Embryonic facial prominence (tissue), 1 donor: Measurements from ENCODE around the gene MMEL1.
"Not testable (repeated sequence)": the region's sequence is repeated elsewhere in the genome, so short reads cannot be mapped to it uniquely, and the experiment has no call there.

Experiments used
- DNase-seq: peaks from one replicate; pipeline ENCODE4 v3.0.0-alpha.2; 2016; ENCODE audit errors: extremely low spot score

Gene MMEL1

DNA sequence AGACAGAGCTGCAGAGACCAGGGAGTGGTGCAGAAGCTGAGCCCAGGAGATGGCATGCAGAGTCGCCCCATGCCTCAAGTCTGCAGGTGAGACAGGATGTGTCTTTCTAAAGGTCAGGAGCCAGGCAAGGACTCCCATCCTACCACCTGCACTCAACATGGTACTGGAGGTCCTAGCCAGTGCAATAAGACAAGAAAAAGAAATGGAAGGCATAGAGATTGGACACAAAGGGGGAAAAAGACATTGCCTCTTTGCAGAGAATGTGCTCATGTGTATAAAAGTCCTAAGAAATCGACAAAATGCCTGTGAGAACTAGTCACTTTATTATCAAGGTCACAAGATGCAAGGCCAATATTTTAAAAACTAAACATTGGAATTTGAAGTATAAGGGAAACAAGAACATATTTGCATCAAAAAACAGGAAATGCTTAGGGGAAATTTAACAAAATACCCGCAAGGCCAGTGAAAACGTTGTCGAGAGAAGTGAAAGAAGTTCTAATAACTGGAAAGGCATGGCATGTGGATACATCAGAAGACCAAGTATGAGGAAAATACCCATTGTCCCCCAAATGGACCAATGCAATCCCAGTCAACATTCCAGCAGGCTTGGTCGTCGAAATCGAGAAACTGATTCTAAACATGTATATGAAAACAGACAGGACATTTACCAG lies 59.4 kb downstream of the MMEL1 start:
- no peak for DNase-seq

DNA sequence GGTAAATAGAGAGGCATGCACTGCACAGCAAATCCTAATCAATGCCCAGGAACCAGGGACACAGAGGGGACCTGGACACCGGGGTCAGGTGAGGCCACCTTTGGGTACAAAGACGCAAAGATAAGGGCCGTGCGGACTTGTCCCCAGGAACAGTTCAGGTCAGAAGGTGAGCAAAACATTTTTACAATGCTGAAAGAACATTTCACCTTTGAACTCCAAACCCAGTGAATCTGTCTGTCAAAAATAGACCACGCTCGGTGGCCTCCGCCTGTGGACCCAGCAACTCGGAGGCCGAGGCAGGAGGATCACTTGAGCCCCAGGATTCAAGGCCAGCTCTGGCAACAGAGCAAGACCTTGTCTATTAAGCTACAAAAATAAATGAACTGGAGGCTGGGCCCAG lies 61.5 kb downstream of the MMEL1 start:
- DNase-seq = no peak

DNA sequence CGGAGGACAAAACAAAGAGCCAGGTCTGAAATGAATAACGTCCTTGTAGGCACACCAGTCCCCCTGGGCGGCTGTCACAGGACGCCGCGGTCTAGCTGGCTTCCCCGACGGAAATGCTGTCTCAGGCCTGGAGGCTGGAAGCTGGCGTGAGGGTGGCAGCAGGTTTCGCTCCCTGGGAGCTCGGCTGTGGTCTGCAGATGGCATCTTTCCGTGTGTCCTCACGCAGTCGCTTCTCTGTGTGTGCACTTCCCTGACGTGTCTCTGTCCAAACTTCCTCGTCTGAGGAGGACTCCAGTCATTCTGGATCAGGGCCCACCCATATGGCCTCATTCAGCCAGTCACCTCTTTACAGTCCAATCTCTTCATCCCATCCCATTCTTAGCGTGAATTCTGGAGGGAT lies 62.5 kb downstream of the MMEL1 start:
- no peak for DNase-seq

DNA sequence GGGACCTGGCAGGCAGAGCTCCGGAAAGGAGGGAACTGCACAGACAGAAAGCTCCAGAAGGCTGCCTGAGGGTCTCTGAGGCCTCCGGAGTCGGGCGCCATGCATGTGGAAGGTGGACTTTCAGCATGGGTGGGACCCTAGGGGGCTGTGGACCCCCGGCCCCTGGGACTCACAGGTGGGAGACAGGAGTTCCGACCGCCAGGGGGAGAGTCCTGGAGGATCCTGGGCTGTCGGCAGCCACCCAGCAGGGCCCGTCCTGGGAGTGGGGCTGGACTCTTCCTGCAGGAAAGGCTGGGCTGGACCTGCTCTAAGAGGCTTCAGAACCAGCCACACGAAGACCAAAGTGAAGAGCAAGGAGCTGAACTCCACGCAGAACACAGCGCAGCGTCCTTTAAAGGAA lies 63.1 kb downstream of the MMEL1 start:
- DNase-seq = not testable (repeated sequence)

DNA sequence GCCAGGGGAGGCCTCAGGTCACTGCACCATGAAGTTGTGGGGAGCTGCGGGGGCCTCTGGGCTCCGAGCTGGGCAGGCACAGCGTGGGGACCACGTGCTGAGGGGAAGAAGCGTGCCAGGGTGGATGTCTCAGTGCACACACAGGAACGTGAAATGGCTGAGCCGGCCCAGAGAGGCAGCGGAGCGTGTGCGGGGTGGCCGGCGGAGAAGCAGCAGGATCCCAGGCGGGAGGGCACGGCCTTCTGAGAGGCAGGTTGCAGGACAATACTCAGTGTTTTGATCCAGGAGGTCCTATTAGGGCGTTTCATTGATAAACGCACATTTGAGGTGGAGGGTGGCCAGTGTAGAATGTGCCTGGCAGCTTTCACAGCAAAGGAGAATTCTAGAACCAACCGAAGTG lies 63.8 kb downstream of the MMEL1 start:
- no peak for DNase-seq

DNA sequence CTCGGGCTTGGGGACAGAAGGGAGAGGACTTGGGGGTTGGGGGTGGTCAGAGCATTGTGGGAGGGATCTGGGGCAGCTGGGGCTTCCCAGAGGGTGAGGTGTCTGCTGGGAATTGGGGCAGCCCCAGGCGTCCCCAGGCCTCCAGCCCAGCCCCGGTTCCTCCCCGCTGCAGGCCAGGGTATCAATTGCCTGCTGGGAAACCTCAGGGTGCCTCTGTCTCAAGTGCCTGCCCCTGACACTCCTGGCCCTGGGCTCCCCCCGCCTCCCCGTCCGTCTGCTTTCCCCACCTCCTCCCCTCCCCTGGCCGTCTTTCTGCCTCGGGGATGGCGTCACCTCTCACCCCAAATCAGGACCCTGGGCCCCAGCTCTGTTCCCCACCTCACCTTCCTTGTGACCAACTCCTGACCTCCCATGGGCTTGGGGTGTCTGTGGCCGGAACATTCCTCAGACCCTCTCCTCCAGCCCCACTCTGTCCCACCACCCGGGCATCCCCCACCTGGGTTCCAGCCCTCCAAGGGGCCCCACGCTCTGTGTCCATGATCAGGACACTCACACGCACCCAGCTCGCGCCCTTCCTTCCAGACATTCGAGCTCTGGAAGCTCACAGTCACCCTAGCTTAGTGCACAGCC lies 64.5 kb downstream of the MMEL1 start:
- DNase-seq = not testable (repeated sequence)

DNA sequence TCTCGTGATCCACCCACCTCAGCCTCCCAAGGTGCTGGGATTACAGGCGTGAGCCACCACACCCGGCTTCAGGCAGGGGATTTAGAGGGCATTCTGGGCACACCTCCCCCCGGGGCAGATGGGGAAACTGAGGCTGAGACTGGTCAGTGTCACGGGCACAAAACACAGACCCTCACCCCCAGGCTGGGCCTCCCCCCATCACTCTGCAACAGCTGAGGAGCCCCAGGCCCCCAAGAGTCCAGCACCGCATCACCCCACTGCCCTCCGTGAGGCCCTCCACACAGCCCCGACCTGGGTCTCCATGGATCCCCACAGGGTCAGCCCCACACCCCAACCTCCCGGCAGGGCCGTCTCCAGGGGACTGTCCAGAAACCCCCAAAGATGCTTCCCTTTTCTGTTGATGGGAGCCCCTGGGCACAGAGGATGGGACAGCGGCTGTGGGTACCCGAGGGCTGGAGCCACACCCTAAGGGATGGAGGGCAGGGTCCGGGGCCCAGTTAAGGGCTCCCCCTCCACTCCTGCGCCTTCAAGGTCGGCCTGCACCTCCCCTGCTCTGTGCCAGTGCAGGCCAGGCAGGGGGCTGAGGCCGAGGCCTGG lies 65.6 kb downstream of the MMEL1 start:
- DNase-seq = no peak

DNA sequence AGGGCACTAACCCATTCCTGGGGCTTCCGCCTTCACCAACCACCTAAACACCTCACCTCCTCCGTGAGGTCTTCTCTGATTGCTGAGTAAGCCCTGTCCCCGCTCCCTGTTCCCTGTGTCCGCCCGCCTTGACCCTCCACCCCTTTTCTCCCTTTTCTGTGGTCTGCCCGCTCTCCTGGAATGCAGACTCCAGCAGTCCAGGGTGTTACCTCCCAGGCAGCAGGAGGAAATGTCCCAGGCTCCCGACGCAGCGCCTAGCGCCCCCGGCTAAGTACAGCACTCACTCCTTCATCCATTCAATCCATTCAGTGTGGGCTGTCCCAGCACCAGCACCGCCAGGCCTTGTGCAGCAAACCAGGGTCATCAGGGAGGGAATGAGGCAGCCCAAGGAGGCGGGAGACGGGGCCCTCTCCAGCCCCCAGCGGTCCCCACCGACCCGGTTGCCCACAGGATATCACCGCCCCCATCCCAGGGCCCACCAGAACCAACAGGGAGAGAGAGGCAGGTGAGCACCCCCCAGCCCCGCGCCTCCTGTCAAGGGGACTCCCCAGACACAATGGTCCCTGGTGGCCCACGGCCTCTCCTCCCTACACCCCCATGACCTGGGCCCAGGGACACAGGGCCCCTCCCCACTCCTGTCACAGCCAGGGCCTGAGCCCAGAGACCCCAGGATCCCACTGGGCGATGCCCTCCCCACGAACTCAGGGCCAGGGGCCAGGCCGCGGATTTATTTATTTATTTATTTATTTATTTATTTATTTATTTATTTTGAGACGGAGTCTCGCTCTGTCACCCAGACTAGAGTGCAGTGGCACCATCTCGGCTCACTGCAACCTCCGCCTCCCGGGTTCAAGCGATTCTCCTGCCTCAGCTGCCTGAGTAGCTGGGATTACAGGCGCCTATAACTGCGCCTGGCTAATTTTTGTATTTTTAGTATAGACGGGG lies 66.4 kb downstream of the MMEL1 start:
- no peak for DNase-seq

DNA sequence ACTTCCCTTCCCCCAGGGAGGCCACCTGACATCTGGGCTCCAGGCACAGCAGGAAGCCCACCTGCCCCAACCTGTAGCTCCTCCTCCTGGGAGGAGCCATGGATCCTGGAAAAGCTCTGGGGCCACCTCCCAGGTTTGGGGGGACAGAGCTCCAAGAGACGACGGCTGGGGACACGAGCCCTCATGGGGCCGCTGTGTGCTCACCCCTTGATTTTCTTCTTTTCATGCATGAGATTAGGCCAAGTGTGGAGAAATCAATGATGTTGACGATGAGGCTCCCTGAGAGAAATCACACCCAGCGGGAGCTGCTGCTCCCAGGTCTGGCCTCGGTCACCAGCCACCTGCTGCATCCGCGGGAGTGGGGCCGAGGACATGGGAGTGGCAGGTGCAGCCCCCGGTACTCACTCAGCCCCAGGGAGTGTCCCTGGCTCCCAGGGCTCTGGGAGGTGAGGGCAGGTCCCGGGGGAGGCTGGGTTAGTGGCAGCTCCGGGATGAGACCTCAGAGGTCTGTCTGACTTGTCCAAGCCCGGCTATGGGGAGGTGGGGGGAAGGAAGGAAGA lies 67.9 kb downstream of the MMEL1 start:
- DNase-seq = no peak

DNA sequence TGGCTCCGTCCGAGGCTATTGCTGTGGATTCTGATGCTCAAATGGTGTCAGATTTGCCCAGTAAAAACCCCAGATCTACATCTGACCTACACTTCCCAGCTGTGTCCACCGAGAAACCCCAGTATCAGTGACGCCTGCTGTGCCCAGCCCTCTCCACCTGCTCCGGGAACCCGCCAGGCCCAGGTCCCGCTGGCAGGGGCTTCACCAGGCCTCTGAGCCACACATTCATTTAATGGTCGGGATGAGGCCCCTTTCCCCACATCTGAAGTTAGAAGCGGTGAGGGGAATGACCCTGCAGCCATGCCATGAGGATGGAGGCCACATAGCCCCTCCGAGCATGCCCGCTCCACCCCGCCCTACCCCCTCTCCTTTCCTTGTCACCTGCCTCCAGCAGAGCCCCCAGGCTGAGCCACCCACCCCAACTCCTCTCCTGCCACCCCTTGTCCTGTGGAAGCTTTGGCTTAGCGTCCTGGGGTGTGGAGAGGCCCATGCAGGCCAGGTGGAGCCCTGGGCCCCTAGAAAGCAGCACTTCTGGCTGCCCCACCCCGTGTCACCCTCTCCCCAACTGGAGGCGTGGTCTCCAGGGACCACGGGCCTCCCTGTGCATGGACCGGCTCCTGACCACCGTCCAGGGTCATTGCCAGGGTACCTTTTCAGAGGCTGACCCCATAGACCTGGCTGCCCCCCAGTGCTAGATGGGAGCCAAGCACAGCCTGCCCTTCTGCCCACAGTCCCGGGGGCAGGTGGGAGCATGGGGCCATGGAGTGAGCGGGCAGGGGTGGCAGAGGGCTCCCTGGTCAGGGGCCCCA lies 68.6 kb downstream of the MMEL1 start:
- no peak for DNase-seq

DNA sequence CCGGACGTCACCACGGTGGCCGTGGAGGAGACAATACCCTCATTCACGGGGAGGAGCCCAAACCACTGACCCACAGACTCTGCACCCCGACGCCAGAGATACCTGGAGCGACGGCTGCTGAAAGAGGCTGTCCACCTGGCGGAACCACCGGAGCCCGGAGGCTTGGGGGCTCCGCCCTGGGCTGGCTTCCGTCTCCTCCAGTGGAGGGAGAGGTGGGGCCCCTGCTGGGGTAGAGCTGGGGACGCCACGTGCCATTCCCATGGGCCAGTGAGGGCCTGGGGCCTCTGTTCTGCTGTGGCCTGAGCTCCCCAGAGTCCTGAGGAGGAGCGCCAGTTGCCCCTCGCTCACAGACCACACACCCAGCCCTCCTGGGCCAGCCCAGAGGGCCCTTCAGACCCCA lies 69.6 kb downstream of the MMEL1 start:
- DNase-seq = no peak

DNA sequence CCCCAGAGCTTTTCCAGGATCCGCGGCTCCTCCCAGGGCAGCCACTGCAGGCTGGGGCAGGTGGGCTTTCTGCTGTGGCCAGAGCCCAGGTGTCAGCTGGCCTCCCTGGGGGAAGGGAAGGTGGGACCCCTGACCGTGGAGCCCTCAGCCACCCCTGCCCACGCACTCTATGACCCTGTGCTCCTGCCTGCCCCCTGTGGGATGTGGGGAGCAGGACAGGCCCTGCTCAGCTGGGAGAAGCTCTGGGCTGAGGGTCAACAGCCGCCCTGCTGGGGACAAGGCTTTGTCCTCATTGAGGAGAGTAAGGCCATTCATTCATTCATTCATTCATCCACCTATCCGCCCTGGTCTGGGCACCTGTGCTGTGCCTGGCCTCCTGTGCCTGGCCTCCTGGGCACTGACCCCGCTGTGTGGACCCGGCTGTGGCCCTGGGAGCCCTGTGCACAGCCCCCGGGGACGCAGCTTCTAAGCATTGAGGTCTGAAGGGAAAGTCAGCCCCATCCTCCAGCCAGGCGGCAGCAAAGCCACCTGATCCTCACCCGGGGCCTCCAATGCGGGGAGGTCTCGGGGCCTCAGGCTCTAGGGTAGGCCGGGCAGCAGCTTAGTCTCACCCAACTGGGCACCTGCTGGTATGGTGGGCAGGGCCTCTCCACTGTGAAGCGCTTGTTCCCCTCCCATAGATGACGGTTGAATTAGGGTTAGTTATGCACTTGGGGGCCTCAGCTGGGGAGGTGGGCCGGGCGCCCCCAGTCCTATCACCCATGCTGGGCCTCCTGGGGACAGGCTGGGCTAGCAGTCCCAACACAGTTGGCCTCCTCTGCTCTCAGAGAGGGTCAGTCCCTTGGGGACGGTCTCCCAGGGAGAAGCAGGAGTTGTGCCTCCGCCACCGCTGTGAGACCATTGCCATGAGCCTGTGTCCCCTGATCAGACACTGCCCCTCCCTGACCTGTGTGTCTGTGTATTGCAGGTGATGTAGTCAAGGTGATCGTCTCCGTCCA lies 70.6 kb downstream of the MMEL1 start:
- DNase-seq = no peak

DNA sequence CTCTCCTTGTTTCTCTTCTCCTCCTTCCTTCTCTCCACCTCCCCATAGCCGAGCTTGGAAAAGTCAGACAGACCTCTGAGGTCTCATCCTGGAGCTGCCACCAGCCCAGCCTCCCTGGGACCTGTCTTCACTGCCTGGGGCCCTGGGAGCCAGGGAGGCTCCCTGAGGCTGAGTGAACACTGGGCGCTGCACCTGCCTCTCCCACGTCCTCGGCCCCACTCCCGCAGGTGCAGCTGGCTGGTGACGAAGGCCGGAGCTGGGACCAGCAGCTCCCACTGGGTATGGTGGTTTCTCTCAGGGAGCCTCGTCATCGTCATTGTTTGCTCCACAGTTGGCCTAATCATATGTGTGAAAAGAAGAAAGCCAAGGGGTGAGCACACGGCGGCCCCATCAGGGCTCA lies 71.4 kb downstream of the MMEL1 start:
- DNase-seq = no peak

DNA sequence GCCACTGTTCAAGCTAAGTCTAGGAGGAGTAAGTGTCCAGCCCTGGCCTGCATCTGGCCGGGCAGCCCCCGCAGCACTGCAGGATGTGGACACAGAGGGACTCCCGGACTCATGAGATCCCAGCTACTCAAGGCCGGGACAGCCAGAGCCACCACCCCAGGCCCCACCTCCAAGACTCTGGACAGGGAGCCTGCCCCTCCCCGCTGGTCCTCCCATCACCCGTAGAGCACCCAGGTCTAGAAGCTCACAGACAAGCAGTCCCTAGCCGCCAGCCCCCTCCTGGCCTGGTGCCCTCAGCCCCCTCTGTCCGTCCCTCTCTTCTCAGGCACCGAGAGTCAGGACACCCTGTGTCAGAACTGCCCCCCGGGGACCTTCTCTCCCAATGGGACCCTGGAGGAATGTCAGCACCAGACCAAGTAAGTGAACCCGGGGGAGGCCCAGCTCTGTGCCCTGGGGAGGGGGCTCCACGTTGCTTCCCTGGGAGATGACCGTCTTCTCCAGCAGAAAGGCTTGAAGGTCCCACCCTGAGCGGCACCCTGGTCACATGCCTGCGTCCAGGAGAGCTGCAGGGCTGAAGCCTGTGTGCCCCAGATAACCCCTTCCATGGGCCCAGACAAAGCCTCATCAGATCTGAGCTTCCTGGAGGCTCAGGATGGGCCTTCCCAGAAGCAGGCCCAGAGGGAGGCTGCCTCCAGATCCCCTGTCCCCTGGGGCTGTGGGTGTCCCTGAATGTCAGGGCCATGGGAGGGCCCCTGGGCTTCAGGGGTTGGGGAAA lies 72.3 kb downstream of the MMEL1 start:
- DNase-seq = no peak

DNA sequence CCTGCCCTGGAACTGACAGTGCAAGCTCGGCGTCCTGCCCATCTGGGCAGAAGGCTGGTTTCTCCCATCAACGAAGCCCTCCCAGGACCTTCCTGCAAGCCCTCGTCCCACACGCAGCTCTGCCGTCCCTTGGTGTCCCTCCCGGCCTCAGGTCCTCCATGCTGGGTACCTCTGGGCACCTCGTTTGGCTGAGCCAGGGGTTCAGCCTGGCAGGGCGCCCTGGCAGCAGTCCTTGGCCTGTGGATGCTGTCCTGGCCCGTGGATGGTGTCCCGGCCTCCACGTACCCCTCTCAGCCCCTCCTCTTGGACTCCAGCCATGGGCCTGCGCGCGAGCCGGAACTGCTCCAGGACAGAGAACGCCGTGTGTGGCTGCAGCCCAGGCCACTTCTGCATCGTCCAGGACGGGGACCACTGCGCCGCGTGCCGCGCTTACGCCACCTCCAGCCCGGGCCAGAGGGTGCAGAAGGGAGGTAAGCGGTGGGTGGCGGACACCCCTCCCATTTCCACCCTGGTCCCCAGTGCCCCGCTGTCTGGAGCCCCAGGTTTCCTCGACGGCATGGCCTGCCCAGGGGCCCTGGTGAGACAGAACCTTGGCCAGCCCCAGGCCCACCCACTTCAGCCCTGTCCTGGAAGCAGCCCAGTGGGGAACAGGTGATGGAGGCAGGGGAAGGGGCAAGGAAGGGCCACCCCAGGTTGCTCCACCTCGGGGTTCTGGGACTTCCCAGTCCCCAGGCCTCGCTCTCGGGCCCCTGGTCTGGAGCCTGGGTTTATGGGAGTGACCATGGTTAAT lies 73.1 kb downstream of the MMEL1 start:
- DNase-seq = no peak

DNA sequence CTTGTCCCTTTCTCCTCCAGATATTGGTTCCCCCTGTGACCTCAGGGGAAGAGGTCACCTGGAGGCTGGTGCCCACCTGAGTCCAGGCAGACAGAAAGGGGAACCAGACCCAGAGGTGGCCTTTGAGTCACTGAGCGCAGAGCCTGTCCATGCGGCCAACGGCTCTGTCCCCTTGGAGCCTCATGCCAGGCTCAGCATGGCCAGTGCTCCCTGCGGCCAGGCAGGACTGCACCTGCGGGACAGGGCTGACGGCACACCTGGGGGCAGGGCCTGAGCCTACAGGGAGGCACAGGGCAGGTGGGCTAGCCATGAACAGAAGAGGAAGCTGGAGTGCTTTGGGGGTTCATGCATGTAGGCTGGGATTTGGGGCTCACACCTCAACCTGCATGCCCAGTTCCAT lies 74.0 kb downstream of the MMEL1 start:
- no peak for DNase-seq

DNA sequence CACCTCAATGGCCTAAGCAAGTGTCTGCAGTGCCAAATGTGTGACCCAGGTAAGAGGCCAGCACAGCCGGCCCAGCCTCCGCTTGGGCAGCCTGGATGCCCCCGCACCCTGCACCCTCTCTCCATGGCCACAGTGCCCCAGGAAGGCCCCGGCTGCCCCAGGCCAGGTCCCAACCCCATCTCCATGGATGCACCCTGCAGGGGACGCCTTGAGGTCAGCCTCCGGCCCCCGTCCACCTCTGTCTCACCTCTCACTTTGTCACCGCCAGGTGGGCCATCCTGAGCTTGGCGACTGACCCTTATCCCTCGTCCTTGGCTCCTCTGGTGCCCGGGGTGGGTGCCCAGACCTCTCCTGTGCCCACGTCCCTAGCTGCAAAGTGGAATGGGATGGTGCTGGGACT lies 74.4 kb downstream of the MMEL1 start:
- DNase-seq = no peak
